ENCODE data around the gene TIAM2. TPM values are rescaled to one million over a fixed set of nuclear protein-coding genes. Genes with fewer than 3 reads are reported as not detected.

The TIAM2 gene
- 3.4 TPM in 2 replicates for total RNA-seq

GRCh38 chr6:154995254-154996015, at the start of gene TIAM2:
Gene TIAM2, plus strand, starts transcription at chr6:154995315. Its CDS starts 133,909 bp downstream, at chr6:155129224.

GRCh38 chr6:155263373-155264063, 268.4 kb downstream of the TIAM2 start, which contains the start of gene CLDN20:
Gene CLDN20, plus strand, starts transcription at chr6:155264013. Its CDS starts 11,707 bp downstream, at chr6:155275720.

All from tracheal epithelial cell (primary cell).